ENCODE results near the gene TAS2R30. TPM values are rescaled to one million over a fixed set of nuclear protein-coding genes. Genes with fewer than 3 reads are reported as not detected.

The TAS2R30 gene
- total RNA-seq (9.5 and 11.2 TPM in 2 replicates), polyA plus RNA-seq (not detected in 2 replicates), polyA minus RNA-seq (4.0 and 4.3 TPM in 2 replicates)
- 9.9 TPM for total RNA-seq (2013)

DNA sequence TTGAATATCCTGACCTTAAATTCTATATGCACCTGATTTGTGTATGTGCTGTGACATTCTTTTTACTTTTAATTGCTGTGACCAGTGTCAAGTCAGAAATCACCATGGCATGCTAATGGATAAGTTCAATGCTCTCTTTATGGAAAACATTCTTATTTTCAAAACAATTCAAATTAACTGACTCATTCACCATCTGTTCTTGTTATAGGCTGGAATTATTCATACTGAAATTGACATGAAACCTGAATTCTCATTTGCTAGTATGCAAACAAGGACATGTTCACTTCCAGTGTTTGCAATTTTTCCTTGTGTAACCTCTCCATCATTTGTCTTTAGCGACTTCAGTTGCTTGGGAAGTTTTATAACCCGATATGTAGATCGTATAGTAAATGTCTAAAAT lies at the start of gene TAS2R30:
Gene TAS2R30 (minus strand): TSS at position 340 of the 400 bp plus-strand sequence. CDS start 400 bp downstream, outside the sequence.
- peaks cover 52% of the 10 kb centered on the region for H3K79me2 ChIP-seq (ENCODE audit: control insufficient read depth, insufficient read depth, low read length)
- WGBS (ENCODE audit: insufficient coverage), result no CpG with 5 or more reads among the region's 3 CpGs
- Mint-ChIP-seq H3K4me3 (no peak within 1 kb of the TSS), H3K9me3 (ENCODE audit: insufficient read depth) (no peaks in the 10 kb centered on the region), H3K27ac (no peak within 1 kb of the TSS), H3K27me3 (no peaks in the 10 kb centered on the region), H3K4me1 (peaks cover 14% of the 10 kb centered on the region)
- no peaks in the 10 kb centered on the region for H3K4me1 ChIP-seq (ENCODE audit: control insufficient read depth in 2 of 2, insufficient read depth in 2 of 2, low read length in 2 of 2)
- no peak within 1 kb of the TSS for H2AFZ ChIP-seq (ENCODE audit: insufficient read depth, low read depth, low read length, poor library complexity, severe bottlenecking)
- no peak for TF ChIP-seq EZH2 (IDR thresholded peaks at IDR 0.05; ENCODE audit: borderline replicate concordance, insufficient read depth, low read depth, low read length, poor library complexity, severe bottlenecking)
- TF ChIP-seq, protein P1, sequence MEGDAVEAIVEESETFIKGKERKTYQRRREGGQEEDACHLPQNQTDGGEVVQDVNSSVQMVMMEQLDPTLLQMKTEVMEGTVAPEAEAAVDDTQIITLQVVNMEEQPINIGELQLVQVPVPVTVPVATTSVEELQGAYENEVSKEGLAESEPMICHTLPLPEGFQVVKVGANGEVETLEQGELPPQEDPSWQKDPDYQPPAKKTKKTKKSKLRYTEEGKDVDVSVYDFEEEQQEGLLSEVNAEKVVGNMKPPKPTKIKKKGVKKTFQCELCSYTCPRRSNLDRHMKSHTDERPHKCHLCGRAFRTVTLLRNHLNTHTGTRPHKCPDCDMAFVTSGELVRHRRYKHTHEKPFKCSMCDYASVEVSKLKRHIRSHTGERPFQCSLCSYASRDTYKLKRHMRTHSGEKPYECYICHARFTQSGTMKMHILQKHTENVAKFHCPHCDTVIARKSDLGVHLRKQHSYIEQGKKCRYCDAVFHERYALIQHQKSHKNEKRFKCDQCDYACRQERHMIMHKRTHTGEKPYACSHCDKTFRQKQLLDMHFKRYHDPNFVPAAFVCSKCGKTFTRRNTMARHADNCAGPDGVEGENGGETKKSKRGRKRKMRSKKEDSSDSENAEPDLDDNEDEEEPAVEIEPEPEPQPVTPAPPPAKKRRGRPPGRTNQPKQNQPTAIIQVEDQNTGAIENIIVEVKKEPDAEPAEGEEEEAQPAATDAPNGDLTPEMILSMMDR (IDR thresholded peaks at IDR 0.05), result no peak
- H3K9me3 ChIP-seq (ENCODE audit: control extremely low read depth in 1 of 3, control insufficient read depth in 2 of 3, insufficient read depth in 1 of 3, low read length in 2 of 3), result no peaks in the 10 kb centered on the region
- DNase-seq, result no peak
- intact Hi-C loops (cut with micrococcal nuclease), result no loop called here
- H3K36me3 ChIP-seq (replicated peaks in 1 of 2; ENCODE audit: control extremely low read depth in 1 of 2, control insufficient read depth in 1 of 2, extremely low read depth in 1 of 2, insufficient read depth in 2 of 2, low read length in 1 of 2), result peaks cover 0 to 2% of the 10 kb centered on the region in 2 experiments
- H3K4me2 ChIP-seq (replicated peaks; ENCODE audit: low read depth, low read length, poor library complexity, severe bottlenecking), result no peak within 1 kb of the TSS
- CTCF ChIA-PET, result no interaction called here
- no peak for ATAC-seq (ENCODE audit: low read depth)
- H4K20me1 ChIP-seq (ENCODE audit: control insufficient read depth, insufficient read depth, low read length, poor library complexity, severe bottlenecking), result peaks cover 12% of the 10 kb centered on the region
- H3K4me3 ChIP-seq (ENCODE audit: control extremely low read depth in 1 of 5, extremely low read depth in 1 of 5, insufficient read depth in 1 of 5, low read depth in 2 of 5, low read length in 4 of 5), result no peak within 1 kb of the TSS
- H3K27ac ChIP-seq (ENCODE audit: low read length in 2 of 2), result no peak within 1 kb of the TSS
- H3K27me3 ChIP-seq (replicated peaks in 1 of 4; ENCODE audit: control extremely low read depth in 1 of 4, control insufficient read depth in 3 of 4, insufficient read depth in 4 of 4, low read length in 3 of 4), result no peaks in the 10 kb centered on the region
- H3K9ac ChIP-seq (ENCODE audit: low read length), result no peak within 1 kb of the TSS
- POLR2A ChIA-PET, result no interaction called here

GRCh38 chr12:11183011-11183410 lies 48.6 kb upstream of the TAS2R30 start:
- Mint-ChIP-seq H3K27me3 (no peaks in the 10 kb centered on the region), H3K9me3 (ENCODE audit: insufficient read depth) (no peaks in the 10 kb centered on the region), H3K27ac (no peak overlapping the region), H3K4me1 (no peaks in the 10 kb centered on the region), H3K4me3 (no peak overlapping the region)
- H3K9me3 ChIP-seq (ENCODE audit: control extremely low read depth in 1 of 3, control insufficient read depth in 2 of 3, insufficient read depth in 1 of 3, low read length in 2 of 3), result no peaks in the 10 kb centered on the region
- H3K27me3 ChIP-seq (replicated peaks in 1 of 4; ENCODE audit: control extremely low read depth in 1 of 4, control insufficient read depth in 3 of 4, insufficient read depth in 4 of 4, low read length in 3 of 4), result no peaks in the 10 kb centered on the region
- H3K79me2 ChIP-seq (ENCODE audit: control insufficient read depth, insufficient read depth, low read length), result no peaks in the 10 kb centered on the region
- no peak for DNase-seq
- ChIA-PET POLR2A (no interaction called here), CTCF (interaction anchor here (0.6 kb wide), 1 partner anchor 337 kb away, joined by 3 read pairs; no protein-coding TSS in a partner anchor)
- no peak for TF ChIP-seq EZH2 (IDR thresholded peaks at IDR 0.05; ENCODE audit: borderline replicate concordance, insufficient read depth, low read depth, low read length, poor library complexity, severe bottlenecking)
- TF ChIP-seq, protein P1 (IDR thresholded peaks at IDR 0.05), result no peak
- H4K20me1 ChIP-seq (ENCODE audit: control insufficient read depth, insufficient read depth, low read length, poor library complexity, severe bottlenecking), result no peaks in the 10 kb centered on the region
- no peaks in the 10 kb centered on the region for H3K36me3 ChIP-seq (replicated peaks in 1 of 2; ENCODE audit: control extremely low read depth in 1 of 2, control insufficient read depth in 1 of 2, extremely low read depth in 1 of 2, insufficient read depth in 2 of 2, low read length in 1 of 2)
- H3K27ac ChIP-seq (ENCODE audit: low read length in 2 of 2), result no peak overlapping the region
- H3K9ac ChIP-seq (ENCODE audit: low read length), result no peak overlapping the region
- no peak overlapping the region for H2AFZ ChIP-seq (ENCODE audit: insufficient read depth, low read depth, low read length, poor library complexity, severe bottlenecking)
- no peak for ATAC-seq (ENCODE audit: low read depth)
- no peak overlapping the region for H3K4me3 ChIP-seq (ENCODE audit: control extremely low read depth in 1 of 5, extremely low read depth in 1 of 5, insufficient read depth in 1 of 5, low read depth in 2 of 5, low read length in 4 of 5)
- no peak overlapping the region for H3K4me2 ChIP-seq (replicated peaks; ENCODE audit: low read depth, low read length, poor library complexity, severe bottlenecking)
- no peaks in the 10 kb centered on the region for H3K4me1 ChIP-seq (ENCODE audit: control insufficient read depth in 2 of 2, insufficient read depth in 2 of 2, low read length in 2 of 2)
- intact Hi-C loops (cut with micrococcal nuclease), result no loop called here
